Measurements from ENCODE around the gene VAMP2. TPM values are rescaled to one million over a fixed set of nuclear protein-coding genes. Genes with fewer than 3 reads are reported as not detected.

The VAMP2 gene
- polyA plus RNA-seq, 2 of the 4 experiments (the other 2 are of a cell fraction), result 19.2 to 21.7 TPM

DNA sequence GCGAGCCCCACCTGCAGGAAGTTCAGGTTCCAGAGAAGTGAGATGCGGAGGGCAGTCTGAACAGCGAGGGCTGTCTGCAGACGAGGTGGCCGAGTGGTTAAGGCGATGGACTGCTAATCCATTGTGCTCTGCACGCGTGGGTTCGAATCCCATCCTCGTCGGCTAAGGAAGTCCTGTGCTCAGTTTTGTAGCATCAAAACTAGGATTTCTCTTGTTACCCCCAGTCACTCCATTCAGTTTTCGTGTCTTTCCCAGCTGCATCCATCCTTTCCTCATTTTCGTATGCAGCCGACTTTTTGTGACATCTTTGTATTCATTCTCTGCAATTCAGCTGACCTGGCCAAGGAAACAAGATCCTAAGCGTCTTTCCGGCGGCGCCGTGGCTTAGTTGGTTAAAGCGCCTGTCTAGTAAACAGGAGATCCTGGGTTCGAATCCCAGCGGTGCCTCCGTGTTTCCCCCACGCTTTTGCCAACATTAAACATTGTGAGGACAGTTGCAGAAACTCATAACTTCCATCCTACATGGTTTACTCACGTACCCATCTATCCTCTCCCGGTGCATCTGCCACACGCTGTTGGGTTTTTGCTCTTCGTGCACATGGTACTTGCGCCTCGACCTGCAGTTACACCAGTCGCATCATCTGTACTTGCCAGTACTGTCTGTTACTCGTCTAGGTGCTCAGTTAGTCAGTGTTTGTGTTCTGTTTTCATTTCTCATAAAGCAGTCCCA lies 24.2 kb upstream of the VAMP2 start:
- ChIA-PET POLR2A (interaction anchor here (0.8 to 4.0 kb wide), 11 partner anchors 11 to 109 kb away, joined by 3 to 45 read pairs (median 7); partner anchors contain the start of genes AURKB, CTC1 and TMEM107), CTCF (interaction anchor here (0.6 to 11.3 kb wide), 14 partner anchors 10 to 197 kb away, joined by 3 to 164 read pairs (median 6); partner anchors contain the start of genes ALOXE3, AURKB and TMEM107)
- H3K9me3 ChIP-seq, result no peaks in the 10 kb centered on the region
- WGBS (ENCODE audit: missing lambda C conversion rate), result 1% methylated on average over 32 of the region's 32 CpGs
- H3K4me3 ChIP-seq, result peak overlapping the region; percentile 59
- H3K27ac ChIP-seq, result peak overlapping the region; percentile 77 to 94
- DNase-seq (ENCODE audit: low read depth in 1 of 2, low spot score in 1 of 2) (peak; percentile 91 to 98), ATAC-seq (peak; percentile 51 to 59), FAIRE-seq (no peak)
- H3K4me1 ChIP-seq, result peaks cover 27% of the 10 kb centered on the region
- peak overlapping the region; percentile 90 for H3K4me2 ChIP-seq
- TF ChIP-seq SMC3 (IDR thresholded peaks at IDR 0.05) (peak; percentile 16; the same call in 2 of the 3 replicates), GATA3 (IDR thresholded peaks at IDR 0.05; ENCODE audit: borderline replicate concordance) (peak; percentile 10; the same call in 1 of the 2 replicates), ATOH8 (CRISPR knock-in tag; IDR thresholded peaks at IDR 0.05; ENCODE audit: low read depth) (no peak), ZFP36 (IDR thresholded peaks at IDR 0.05; ENCODE audit: borderline replicate concordance, partially characterized antibody) (no peak), CBX2 (IDR thresholded peaks at IDR 0.05; ENCODE audit: borderline replicate concordance, low read depth) (no peak), BHLHE40 (IDR thresholded peaks at IDR 0.05; ENCODE audit: low read depth, low read length) (peak; percentile 41; the same call in 1 of the 2 replicates), JUNB (IDR thresholded peaks at IDR 0.05) (no peak), ZSCAN20 (CRISPR knock-in tag; IDR thresholded peaks at IDR 0.05) (no peak), CHD4 (IDR thresholded peaks at IDR 0.05; ENCODE audit: borderline replicate concordance) (no peak), EHF (CRISPR knock-in tag; IDR thresholded peaks at IDR 0.05) (no peak), NPAS2 (CRISPR knock-in tag; IDR thresholded peaks at IDR 0.05; ENCODE audit: borderline replicate concordance) (no peak), POLR2A (IDR thresholded peaks at IDR 0.05; ENCODE audit: low read length) (no peak), PBX3 (IDR thresholded peaks at IDR 0.05) (no peak), CBX8 (IDR thresholded peaks at IDR 0.05) (no peak), NFE2L2 (conservative IDR thresholded peaks at IDR 0.05; ENCODE audit: low read length) (no peak), NR3C1 (IDR thresholded peaks at IDR 0.05) (no peak), EHMT2 (IDR thresholded peaks at IDR 0.05; ENCODE audit: low read depth) (no peak), CTCF (IDR thresholded peaks at IDR 0.05) (peak; percentile 20; the same call in 2 of the 3 replicates), MYC (IDR thresholded peaks at IDR 0.05; ENCODE audit: borderline replicate concordance, low read length) (no peak), RAD21 (conservative IDR thresholded peaks at IDR 0.05 in 1 of 2, IDR thresholded peaks at IDR 0.05 in 1 of 2) (peak in 1 of 2 experiments; percentile 7; a peak in 2 of 5 replicates), HOXB13 (CRISPR knock-in tag; IDR thresholded peaks at IDR 0.05; ENCODE audit: low read depth) (0 out of 2 replicates have a peak, but pooled peaks have one; percentile 79), EP300 (IDR thresholded peaks at IDR 0.05) (no peak), TP53 (CRISPR knock-in tag; IDR thresholded peaks at IDR 0.05) (peak; percentile 85; the same call in 1 of the 2 replicates), MAX (IDR thresholded peaks at IDR 0.05) (peak; percentile 39), RNF2 (IDR thresholded peaks at IDR 0.05; ENCODE audit: borderline replicate concordance, low read depth) (no peak), TFCP2L1 (CRISPR knock-in tag; IDR thresholded peaks at IDR 0.05) (no peak), RFX5 (IDR thresholded peaks at IDR 0.05) (no peak), PHF8 (IDR thresholded peaks at IDR 0.05; ENCODE audit: borderline replicate concordance, low read depth) (no peak), SREBF2 (IDR thresholded peaks at IDR 0.05) (peak; percentile 88), USF2 (IDR thresholded peaks at IDR 0.05) (no peak), RARB (CRISPR knock-in tag; IDR thresholded peaks at IDR 0.05) (no peak), FOXS1 (CRISPR knock-in tag; IDR thresholded peaks at IDR 0.05) (no peak; the same call in 1 of the 2 replicates), HES2 (IDR thresholded peaks at IDR 0.05) (no peak), JUN (IDR thresholded peaks at IDR 0.05) (peak in 1 of 2 experiments; percentile 42; a peak in 4 of 5 replicates), HOXA7 (CRISPR knock-in tag; IDR thresholded peaks at IDR 0.05) (peak; percentile 59; the same call in 1 of the 2 replicates)
- TF ChIP-seq, protein P1, sequence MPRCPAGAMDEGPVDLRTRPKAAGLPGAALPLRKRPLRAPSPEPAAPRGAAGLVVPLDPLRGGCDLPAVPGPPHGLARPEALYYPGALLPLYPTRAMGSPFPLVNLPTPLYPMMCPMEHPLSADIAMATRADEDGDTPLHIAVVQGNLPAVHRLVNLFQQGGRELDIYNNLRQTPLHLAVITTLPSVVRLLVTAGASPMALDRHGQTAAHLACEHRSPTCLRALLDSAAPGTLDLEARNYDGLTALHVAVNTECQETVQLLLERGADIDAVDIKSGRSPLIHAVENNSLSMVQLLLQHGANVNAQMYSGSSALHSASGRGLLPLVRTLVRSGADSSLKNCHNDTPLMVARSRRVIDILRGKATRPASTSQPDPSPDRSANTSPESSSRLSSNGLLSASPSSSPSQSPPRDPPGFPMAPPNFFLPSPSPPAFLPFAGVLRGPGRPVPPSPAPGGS (IDR thresholded peaks at IDR 0.05), result no peak
